HG03060 (cell line): ENCODE data around the gene SYT8.
"Not testable (repeated sequence)": the region's sequence is repeated elsewhere in the genome, so short reads cannot be mapped to it uniquely, and the experiment has no call there.

Experiments used
- ATAC-seq: cut with Tn5 transposase; IDR thresholded peaks from one replicate; pipeline ENCODE4 v1.9.1; 2021; ENCODE audit warnings: low read depth, moderate number of reproducible peaks; ENCODE audit not compliant: unreplicated experiment

SYT8 gene

GRCh38 chr11:1879941-1880720 is 45.3 kb downstream of the SYT8 start:
- ATAC-seq, result no peak

- no peak for ATAC-seq
Observed at GRCh38 chr11:1880746-1881441, 46.1 kb downstream of the SYT8 start.

- no peak for ATAC-seq
Observed at GRCh38 chr11:1881442-1882264, 46.9 kb downstream of the SYT8 start.

- ATAC-seq, result no peak
Observed at GRCh38 chr11:1882265-1883238, 47.8 kb downstream of the SYT8 start.

- no peak for ATAC-seq
Observed at GRCh38 chr11:1883346-1884302, 48.8 kb downstream of the SYT8 start.

GRCh38 chr11:1884303-1884700 is 49.5 kb downstream of the SYT8 start:
- ATAC-seq, result no peak

- ATAC-seq, result not testable (repeated sequence)
Observed at GRCh38 chr11:1886551-1886950, 51.8 kb downstream of the SYT8 start.
